SKM-1 (cell line): ENCODE data around the gene PLA2G12A.
"Not testable (repeated sequence)": the region's sequence is repeated elsewhere in the genome, so short reads cannot be mapped to it uniquely, and the experiment has no call there.

Experiments used
- DNase-seq: peaks from one replicate; lab custom pipeline; 2025; ENCODE audit not compliant: unreplicated experiment; lab: John Stamatoyannopoulos, UW

The PLA2G12A gene

DNA sequence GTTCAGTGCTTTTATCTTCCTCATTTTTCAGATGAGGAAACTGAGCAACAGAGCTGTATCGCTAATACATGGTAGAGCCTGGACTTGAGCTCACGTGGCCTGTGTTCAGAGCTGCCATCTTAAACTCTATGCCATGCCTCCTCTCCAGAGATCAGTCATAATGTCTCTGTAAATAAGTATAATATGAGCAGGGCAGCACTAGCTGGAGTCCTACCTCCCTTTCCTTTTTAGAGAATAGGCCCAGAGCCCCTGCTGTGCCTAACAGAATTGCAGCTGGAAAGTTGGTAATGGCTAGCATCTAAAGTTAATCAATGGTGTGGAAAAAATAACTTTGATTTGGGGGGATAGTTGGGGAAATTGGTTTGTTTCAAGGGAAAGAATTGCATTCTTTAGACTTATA, 47.0 kb downstream of the PLA2G12A start:
- no peak for DNase-seq

- DNase-seq: not testable (repeated sequence)
These were observed 50.9 kb downstream of the PLA2G12A start for GRCh38 chr4:109678925-109679324.

GRCh38 chr4:109678472-109678871, 51.4 kb downstream of the PLA2G12A start:
- DNase-seq: not testable (repeated sequence)

GRCh38 chr4:109676886-109677285, 53.0 kb downstream of the PLA2G12A start:
- no peak for DNase-seq

DNA sequence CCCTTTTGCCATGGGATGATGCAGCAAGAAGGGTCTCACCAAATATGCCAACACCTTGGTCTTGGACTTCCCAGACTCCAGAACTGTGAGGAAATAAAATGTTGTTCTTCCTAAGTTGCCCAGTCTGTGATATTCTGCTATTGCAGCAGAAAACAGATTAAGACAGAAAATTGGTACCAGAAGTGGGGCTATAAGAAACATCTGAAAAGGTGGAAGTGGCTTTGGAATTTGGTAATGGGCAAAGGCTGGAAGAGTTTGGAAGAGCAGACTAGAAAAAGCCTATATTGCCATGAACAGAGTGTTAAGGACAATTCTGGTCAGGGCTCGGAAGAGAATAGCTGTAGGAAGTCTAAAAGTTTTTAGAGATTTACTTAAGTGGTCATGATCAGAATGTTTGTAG, 54.0 kb downstream of the PLA2G12A start:
- no peak for DNase-seq

- DNase-seq: no peak
These were observed 54.7 kb downstream of the PLA2G12A start for GRCh38 chr4:109675181-109675580.

- no peak for DNase-seq
These were observed 56.6 kb downstream of the PLA2G12A start for GRCh38 chr4:109673303-109673702.

- DNase-seq: no peak
These were observed 57.5 kb downstream of the PLA2G12A start for GRCh38 chr4:109672169-109672930.

GRCh38 chr4:109671350-109671749, 58.5 kb downstream of the PLA2G12A start:
- no peak for DNase-seq

DNA sequence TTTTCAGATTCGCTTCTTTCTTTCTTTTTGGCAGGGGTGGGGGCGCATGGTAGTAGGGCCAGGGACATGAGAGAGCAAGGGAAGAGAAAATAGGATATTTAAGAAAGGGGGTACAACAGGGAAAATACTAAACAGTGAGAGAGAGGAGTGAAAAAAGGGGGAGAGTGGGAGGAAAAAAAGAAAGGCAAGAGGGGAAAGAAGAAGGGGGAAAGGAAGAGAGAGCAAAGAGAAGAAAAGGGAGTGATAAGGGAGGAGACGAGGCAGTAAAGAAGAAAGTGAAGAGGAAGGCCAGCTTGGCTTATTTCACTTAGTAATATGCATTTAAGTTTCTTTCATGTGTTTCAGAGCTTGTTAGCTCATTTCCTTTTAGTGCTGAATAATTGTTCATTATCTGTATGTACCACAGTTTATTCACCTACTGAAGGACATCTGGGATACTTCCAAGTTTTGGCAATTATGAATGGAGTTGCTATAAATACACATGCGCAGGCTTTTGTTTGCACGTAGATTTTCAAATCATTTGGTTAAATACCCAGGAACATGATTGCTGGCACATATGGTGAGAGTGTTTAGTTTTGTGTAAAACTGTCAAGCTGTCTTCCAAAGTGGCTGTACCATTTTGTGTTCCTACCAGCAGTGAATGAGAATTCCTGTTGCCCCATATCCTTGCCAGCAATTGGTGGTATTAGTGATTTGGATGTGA, 63.9 kb downstream of the PLA2G12A start:
- no peak for DNase-seq

DNA sequence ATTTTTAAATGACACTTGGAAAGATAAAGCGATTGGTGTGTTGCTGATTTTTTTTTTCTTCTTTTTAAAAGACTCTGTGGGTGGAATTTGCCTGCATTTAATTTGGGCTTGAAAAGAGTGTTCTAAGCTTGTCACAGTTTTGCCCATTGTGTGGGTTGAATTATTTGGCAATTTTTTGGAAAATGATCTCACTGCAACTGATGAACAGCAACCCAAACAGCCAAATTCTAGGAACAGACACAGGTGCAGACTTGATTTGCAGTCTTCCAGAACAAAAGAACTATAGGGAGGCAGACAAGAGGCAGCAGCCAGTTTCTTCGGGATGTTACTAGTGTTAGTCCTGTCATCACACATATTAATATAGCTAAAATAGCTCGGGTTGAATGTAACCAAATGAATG, 67.1 kb downstream of the PLA2G12A start:
- no peak for DNase-seq

GRCh38 chr4:109662116-109662515, 67.8 kb downstream of the PLA2G12A start:
- no peak for DNase-seq
